Gastrocnemius medialis (tissue), 4 donors: ENCODE measurements around the gene PLA2G2D. TPM values are rescaled to one million over a fixed set of nuclear protein-coding genes. Genes with fewer than 3 reads are reported as not detected.

Source experiments
- ATAC-seq, 2 donors: fragments of 150-250 bp; one replicate each; pipeline ENCODE4 v1.9.1; 2016
- DNase-seq, 2 donors: peaks; one replicate each; pipeline ENCODE4 v3.0.0-alpha.2; 2019
- H3K27ac ChIP-seq, 4 donors: fragments of 200-600 bp; sonication (generic); 1 replicate in 1 of 4; 2 replicates in 3 of 4; pipeline ENCODE4 v1.5.1; 2016 to 2018; ENCODE audit warnings: mild to moderate bottlenecking in 2 of 4, moderate library complexity in 1 of 4
- H3K27me3 ChIP-seq, 3 donors: fragments of 200-600 bp; sonication (generic) in 2 of 3; 1 replicate in 1 of 3; 2 replicates in 2 of 3; pipeline versions ENCODE4 v1.5.1 to v1.6.0; 2016 to 2019; ENCODE audit warnings: mild to moderate bottlenecking in 1 of 3, moderate library complexity in 1 of 3
- H3K36me3 ChIP-seq, 2 donors: fragments of 200-600 bp; sonication (generic) in 1 of 2; one replicate each; pipeline ENCODE4 v1.5.1; 2017 to 2018
- H3K4me1 ChIP-seq, 2 donors: fragments of 200-600 bp; sonication (generic) in 1 of 2; one replicate each; pipeline ENCODE4 v1.5.1; 2016 to 2017; ENCODE audit warnings: mild to moderate bottlenecking in 2 of 2
- H3K4me3 ChIP-seq, 4 donors: fragments of 200-600 bp; sonication (generic) in 3 of 4; 1 replicate in 1 of 4; 2 replicates in 3 of 4; pipeline ENCODE4 v1.5.1; 2016 to 2019; ENCODE audit warnings: mild to moderate bottlenecking in 2 of 4
- H3K9me3 ChIP-seq, 3 donors: fragments of 200-600 bp; sonication (generic) in 2 of 3; 1 replicate in 1 of 3; 2 replicates in 2 of 3; pipeline ENCODE4 v1.5.1; 2016 to 2019
- CTCF ChIP-seq, 5 experiments: fragments of 450-650 bp in 3 of 5; fragments of 200-600 bp in 2 of 5; sonication (generic) in 2 of 5; IDR thresholded peaks in 4 of 5; conservative IDR thresholded peaks in 1 of 5; 1 replicate in 4 of 5; 2 replicates in 1 of 5; pipeline ENCODE4 v1.5.1; 2016 to 2019; ENCODE audit warnings: antibody characterized with exemption in 5 of 5, mild to moderate bottlenecking in 3 of 5, moderate library complexity in 3 of 5
- POLR2A ChIP-seq, 2 donors: fragments of 450-650 bp; IDR thresholded peaks; one replicate each; pipeline ENCODE4 v1.6.1; 2017; ENCODE audit warnings: antibody characterized with exemption in 2 of 2, mild to moderate bottlenecking in 2 of 2, moderate library complexity in 2 of 2
- in situ Hi-C, 4 donors: fragments of 200-750 bp; cut with MboI; loops; one replicate each; pipeline versions ENCODE4 v1.15.0 to v1.8.0; 2017; ENCODE audit warnings: low sequenced_read_pairs in 4 of 4
- intact Hi-C: fragments of 100-400 bp; cut with DNase I; formaldehyde crosslinking; loops from one replicate; pipeline ENCODE4 v1.15.1; 2023; ENCODE audit warnings: low total_unique reads
- total RNA-seq, 4 donors: library from RNA; depleted of rRNA; stranded (reverse); fragments of >200 nt; gene quantifications; one replicate each; pipeline versions ENCODE4 v1.1.0 to v1.2.3, GENCODE V29; 2016

Gene PLA2G2D
- total RNA-seq, 4 donors from 2014 or later: not detected

- Histone ChIP-seq H3K27me3 (no peaks in the 10 kb centered on the region), H3K36me3 (no peaks in the 10 kb centered on the region), H3K4me3 (no peak overlapping the region), H3K9me3 (no peaks in the 10 kb centered on the region), H3K27ac (no peak overlapping the region), H3K4me1 (peaks cover 10 to 12% of the 10 kb centered on the region in 2 donors)
- TF ChIP-seq POLR2A (IDR thresholded peaks at IDR 0.05) (no peak), CTCF (IDR thresholded peaks at IDR 0.05 in 4 of 5, conservative IDR thresholded peaks at IDR 0.05 in 1 of 5) (no peak)
- no peak for DNase-seq
- intact Hi-C loops (no loop called here), in situ Hi-C loops (no loop called here)
- no peak for ATAC-seq
These were observed 50.6 kb downstream of the PLA2G2D start for GRCh38 chr1:20068722-20069121.

GRCh38 chr1:20063861-20064292, 55.5 kb downstream of the PLA2G2D start:
- no peaks in the 10 kb centered on the region for H3K36me3 ChIP-seq
- DNase-seq: no peak
- H3K4me1 ChIP-seq: no peaks in the 10 kb centered on the region
- H3K4me3 ChIP-seq: no peak overlapping the region
- in situ Hi-C loops (no loop called here), intact Hi-C loops (no loop called here)
- TF ChIP-seq CTCF (IDR thresholded peaks at IDR 0.05 in 4 of 5, conservative IDR thresholded peaks at IDR 0.05 in 1 of 5): no peak
- TF ChIP-seq POLR2A (IDR thresholded peaks at IDR 0.05): no peak
- no peaks in the 10 kb centered on the region for H3K27me3 ChIP-seq
- H3K9me3 ChIP-seq: no peaks in the 10 kb centered on the region
- ATAC-seq: no peak
- no peak overlapping the region for H3K27ac ChIP-seq

Other genes starting within 250 kb of the PLA2G2D start
- gene OTUD3, start 237.1 kb downstream of the PLA2G2D start, total RNA-seq: 1 to 10 TPM; 3.3 to 7.9 (median 4.4) TPM
- gene PLA2G2E, start 195.9 kb downstream of the PLA2G2D start, total RNA-seq: not detected
- 10 to 100 TPM in 2 of 4 donors, 1 to 10 TPM in 2; 6.2 to 19.3 (median 13.6) TPM for gene PLA2G2A, start 139.9 kb downstream of the PLA2G2D start, total RNA-seq
- not detected for gene PLA2G5, start 49.3 kb downstream of the PLA2G2D start, total RNA-seq
- gene PLA2G2F, start 19.8 kb upstream of the PLA2G2D start, total RNA-seq: not detected
- gene UBXN10, start 66.6 kb upstream of the PLA2G2D start, total RNA-seq: 1 to 10 TPM in 1 of 4 donors, under 1 TPM in 2, not detected in 1; 0.18 to 4.3 (median 0.19) TPM
- not detected for gene PLA2G2C, start 67.0 kb upstream of the PLA2G2D start, total RNA-seq
- gene VWA5B1, start 171.3 kb upstream of the PLA2G2D start, total RNA-seq: under 1 TPM in 1 of 4 donors, not detected in 3; 0.25 TPM